HepG2 (cell line): ENCODE data around the gene GRAMD4. TPM values are rescaled to one million over a fixed set of nuclear protein-coding genes. Genes with fewer than 3 reads are reported as not detected.

Source experiments
- BORCS8-MEF2B ChIP-seq: sonication (generic); formaldehyde crosslinking; IDR thresholded peaks from 2 replicates; pipeline ENCODE4 v1.8.0; 2022; ENCODE audit warnings: mild to moderate bottlenecking, missing genetic modification reagents
- CAMTA2 ChIP-seq: sonication (generic); formaldehyde crosslinking; IDR thresholded peaks from 2 replicates; pipeline ENCODE4 v1.4.0; 2020; ENCODE audit warnings: mild to moderate bottlenecking, missing genetic modification reagents, borderline replicate concordance
- CREB3 ChIP-seq: sonication (generic); formaldehyde crosslinking; IDR thresholded peaks from 2 replicates; pipeline ENCODE4 v1.5.0; 2020; ENCODE audit warnings: missing genetic modification reagents
- CSRNP1 ChIP-seq: sonication (generic); formaldehyde crosslinking; IDR thresholded peaks from 2 replicates; pipeline ENCODE4 v1.8.1; 2023; ENCODE audit warnings: mild to moderate bottlenecking, missing genetic modification reagents
- DNMT3B ChIP-seq: conservative IDR thresholded peaks from 2 replicates; pipeline ENCODE4 v1.6.1; 2016; ENCODE audit warnings: missing biosample characterization, control low read depth
- ELF3 ChIP-seq: IDR thresholded peaks from 2 replicates; pipeline ENCODE4 v1.6.1; 2016; ENCODE audit warnings: missing genetic modification reagents, missing compliant biosample characterization
- HCFC1 ChIP-seq: fragments of 150-350 bp; IDR thresholded peaks from 2 replicates; pipeline ENCODE4 v1.6.1; 2014; ENCODE audit warnings: low read depth, low read length
- HNF1A ChIP-seq, 2 experiments: sonication (generic) in 1 of 2; formaldehyde crosslinking in 1 of 2; IDR thresholded peaks; 2 replicates each; pipeline versions ENCODE4 v1.4.0 to v1.6.1; 2016 to 2020; ENCODE audit warnings: borderline replicate concordance in 1 of 2, low read depth in 1 of 2, mild to moderate bottlenecking in 1 of 2, missing genetic modification reagents in 1 of 2
- HOXA9 ChIP-seq: sonication (generic); formaldehyde crosslinking; IDR thresholded peaks from 2 replicates; pipeline ENCODE4 v1.8.1; 2022; ENCODE audit warnings: missing genetic modification reagents, mild to moderate bottlenecking, moderate library complexity, borderline replicate concordance
- MAX ChIP-seq: IDR thresholded peaks from 2 replicates; pipeline ENCODE4 v1.6.1; 2012; ENCODE audit warnings: inconsistent platforms
- MYNN ChIP-seq: sonication (generic); formaldehyde crosslinking; IDR thresholded peaks from 2 replicates; pipeline ENCODE4 v1.4.0; 2020; ENCODE audit warnings: mild to moderate bottlenecking, low read depth, missing genetic modification reagents
- NFE2L1 ChIP-seq: sonication (generic); formaldehyde crosslinking; IDR thresholded peaks from 2 replicates; pipeline ENCODE4 v1.4.0; 2020; ENCODE audit warnings: missing genetic modification reagents, mild to moderate bottlenecking, borderline replicate concordance
- PAWR ChIP-seq: sonication (generic); formaldehyde crosslinking; IDR thresholded peaks from 2 replicates; pipeline ENCODE4 v1.4.0; 2020; ENCODE audit warnings: missing genetic modification reagents, mild to moderate bottlenecking, borderline replicate concordance
- SMARCC2 ChIP-seq: fragments of 450-650 bp; IDR thresholded peaks from 2 replicates; pipeline ENCODE4 v1.6.1; 2017; ENCODE audit warnings: antibody characterized with exemption, mild to moderate bottlenecking
- SRSF1 ChIP-seq: fragments of 200-400 bp; formaldehyde crosslinking; optimal IDR thresholded peaks from 2 replicates; pipeline ENCODE3; 2017; ENCODE audit warnings: mild to moderate bottlenecking, low read depth, low read length, moderate library complexity
- SUZ12 ChIP-seq: fragments of 150-350 bp; IDR thresholded peaks from 2 replicates; pipeline ENCODE4 v1.6.1; 2014; ENCODE audit warnings: low read depth, low read length
- YEATS2 ChIP-seq: sonication (generic); formaldehyde crosslinking; IDR thresholded peaks from 2 replicates; pipeline ENCODE4 v1.4.0; 2020; ENCODE audit warnings: missing genetic modification reagents, borderline replicate concordance
- ZBTB7B ChIP-seq: sonication (generic); formaldehyde crosslinking; IDR thresholded peaks from 2 replicates; pipeline ENCODE4 v1.4.0; 2020; ENCODE audit warnings: missing genetic modification reagents
- ZNF225 ChIP-seq: sonication (generic); formaldehyde crosslinking; IDR thresholded peaks from 2 replicates; pipeline ENCODE4 v1.4.0; 2020; ENCODE audit warnings: mild to moderate bottlenecking, missing genetic modification reagents
- ZNF234 ChIP-seq: sonication (generic); formaldehyde crosslinking; conservative IDR thresholded peaks from 2 replicates; pipeline ENCODE4 v1.5.1; 2020; ENCODE audit warnings: mild to moderate bottlenecking, missing genetic modification reagents
- ZNF292 ChIP-seq: sonication (generic); formaldehyde crosslinking; IDR thresholded peaks from 2 replicates; pipeline ENCODE4 v1.8.1; 2022; ENCODE audit warnings: mild to moderate bottlenecking, low read depth, missing genetic modification reagents, borderline replicate concordance
- ZNF44 ChIP-seq: sonication (generic); formaldehyde crosslinking; IDR thresholded peaks from 2 replicates; pipeline ENCODE4 v1.5.1; 2020; ENCODE audit warnings: mild to moderate bottlenecking, missing genetic modification reagents
- ZNF589 ChIP-seq: sonication (generic); formaldehyde crosslinking; conservative IDR thresholded peaks from 2 replicates; pipeline ENCODE4 v1.8.0; 2022; ENCODE audit warnings: mild to moderate bottlenecking, moderate library complexity, missing genetic modification reagents
- ZNF629 ChIP-seq: sonication (generic); formaldehyde crosslinking; conservative IDR thresholded peaks from 2 replicates; pipeline ENCODE4 v1.5.0; 2020; ENCODE audit warnings: missing genetic modification reagents
- polyA plus RNA-seq, 8 experiments: library from polyadenylated mRNA; depleted of rRNA in 3 of 8; stranded (reverse) in 7 of 8; unstranded in 1 of 8; fragments of >200 nt; fragmentation: Illumina TruSeq in 4 of 8; extraction: Trizol in 4 of 8; gene quantifications; 2 replicates each; pipeline versions ENCODE4 v1.2.1 to v1.2.3, GENCODE V29; 2011 to 2016; ENCODE audit warnings: low read depth in 4 of 8, missing spikeins in 1 of 8, mixed read lengths in 1 of 8; ENCODE audit not compliant: insufficient read depth in 1 of 8
- total RNA-seq, 5 experiments: library from RNA; depleted of rRNA; stranded (reverse); fragments of >200 nt; fragmentation: Illumina TruSeq; extraction: Trizol; gene quantifications; 2 replicates each; pipeline ENCODE4 v1.2.3, GENCODE V29; 2016; ENCODE audit warnings: low read depth in 1 of 5

The GRAMD4 gene
- total and polyA plus RNA-seq, 2 of the 13 experiments (the other 11 are each of a cell fraction or from before 2014, with no cell fraction given) = 15.2 to 15.7 TPM

DNA sequence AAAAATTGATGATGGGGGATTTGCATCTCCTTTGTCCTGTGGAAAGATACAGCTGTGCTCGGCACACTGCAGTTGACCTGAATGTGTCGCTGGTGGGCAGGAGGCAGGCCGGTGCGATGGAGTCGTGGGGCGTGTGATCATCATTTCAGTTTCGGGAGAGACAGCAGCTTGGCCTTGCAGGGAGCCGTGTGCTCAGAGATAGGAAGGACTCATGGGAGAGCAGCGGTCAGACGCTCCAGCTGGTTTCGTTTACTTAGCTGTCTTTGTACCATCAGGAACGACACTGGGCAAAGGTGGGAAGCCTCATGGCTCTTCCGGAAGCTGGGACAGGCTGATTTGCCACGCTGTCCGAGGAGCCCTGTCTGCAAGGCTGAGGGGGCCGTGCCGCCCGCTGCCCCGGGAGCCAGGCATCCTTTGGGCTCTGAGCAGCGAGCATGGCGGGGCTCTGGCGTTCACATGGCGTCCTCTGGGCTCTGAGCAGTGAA lies 32.7 kb downstream of the GRAMD4 start (continued):
- TF ChIP-seq ZNF629 = 0 out of 2 replicates have a peak, but pooled peaks have one; percentile 1
- 0 out of 2 replicates have a peak, but pooled peaks have one; percentile 16 for TF ChIP-seq ZNF292 (CRISPR knock-in tag)
- no peak for TF ChIP-seq SRSF1
- no peak for TF ChIP-seq ZNF44
- no peak for TF ChIP-seq CAMTA2 (CRISPR knock-in tag)
- 0 out of 2 replicates have a peak, but pooled peaks have one; percentile 53 for TF ChIP-seq CSRNP1 (CRISPR knock-in tag)
- no peak for TF ChIP-seq DNMT3B (CRISPR knock-in tag)
- no peak for TF ChIP-seq HNF1A (IDR thresholded peaks at IDR 0.05; ENCODE audit: low read depth)
- peak; percentile 7; the same call in 1 of the 2 replicates for TF ChIP-seq HNF1A (CRISPR knock-in tag; IDR thresholded peaks at IDR 0.05; ENCODE audit: borderline replicate concordance)
- TF ChIP-seq ELF3 (CRISPR knock-in tag) = peak; percentile 34; the same call in 1 of the 2 replicates
- TF ChIP-seq SMARCC2 = no peak
- TF ChIP-seq CREB3 (CRISPR knock-in tag) = no peak
- no peak for TF ChIP-seq ZNF225 (CRISPR knock-in tag)
- TF ChIP-seq BORCS8-MEF2B (CRISPR knock-in tag) = 0 out of 2 replicates have a peak, but pooled peaks have one; percentile 25
- no peak for TF ChIP-seq PAWR (CRISPR knock-in tag)
- no peak for TF ChIP-seq ZNF589
- TF ChIP-seq NFE2L1 (CRISPR knock-in tag) = no peak
- no peak for TF ChIP-seq ZNF234 (CRISPR knock-in tag)
- TF ChIP-seq HOXA9 (CRISPR knock-in tag) = no peak
- TF ChIP-seq SUZ12 = no peak
- peak; percentile 79 for TF ChIP-seq MAX
- no peak for TF ChIP-seq YEATS2 (CRISPR knock-in tag)
- no peak for TF ChIP-seq ZBTB7B (CRISPR knock-in tag)
- TF ChIP-seq MYNN (CRISPR knock-in tag) = 0 out of 2 replicates have a peak, but pooled peaks have one; percentile 24
- no peak for TF ChIP-seq HCFC1
